Esophagus mucosa (tissue), 1 donor: ENCODE measurements around the gene TBC1D2. TPM values are rescaled to one million over a fixed set of nuclear protein-coding genes. Genes with fewer than 3 reads are reported as not detected.
"Not testable (repeated sequence)": the region's sequence is repeated elsewhere in the genome, so short reads cannot be mapped to it uniquely, and the experiment has no call there.

Experiments
- ATAC-seq: fragments of 200-7000 bp; cut with Tn5 transposase; one replicate; pipeline ENCODE4 v1.9.1; 2020
- total RNA-seq: library from RNA; stranded (reverse); gene quantifications from one replicate; pipeline ENCODE4 v1.2.4, GENCODE V29; 2023
- donor health status: DM: yes; HTN: yes; CAD: no.

TBC1D2 gene
- total RNA-seq, 1 donor from 2014 or later = 56.0 TPM

DNA sequence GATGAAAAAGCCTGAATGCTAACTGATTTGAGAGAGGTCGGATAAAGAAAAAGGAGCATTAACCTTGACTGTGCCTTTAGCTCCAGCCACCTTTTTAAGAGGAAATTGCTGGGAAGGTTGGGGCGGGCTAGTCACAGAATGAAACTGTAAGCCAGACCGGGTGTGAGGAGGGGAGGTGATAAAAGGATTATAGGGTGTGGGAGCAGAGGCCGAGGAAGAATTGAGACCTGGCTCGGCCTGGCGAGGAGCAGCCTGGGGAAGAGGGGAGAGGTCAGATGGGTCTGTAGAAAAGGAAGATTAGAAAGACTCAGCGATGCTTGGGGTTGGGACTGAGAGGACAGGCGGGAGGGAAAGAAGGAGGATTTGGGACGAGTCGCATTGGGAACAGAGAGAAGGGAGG is 14.2 kb upstream of the TBC1D2 start:
- not testable (repeated sequence) for ATAC-seq

DNA sequence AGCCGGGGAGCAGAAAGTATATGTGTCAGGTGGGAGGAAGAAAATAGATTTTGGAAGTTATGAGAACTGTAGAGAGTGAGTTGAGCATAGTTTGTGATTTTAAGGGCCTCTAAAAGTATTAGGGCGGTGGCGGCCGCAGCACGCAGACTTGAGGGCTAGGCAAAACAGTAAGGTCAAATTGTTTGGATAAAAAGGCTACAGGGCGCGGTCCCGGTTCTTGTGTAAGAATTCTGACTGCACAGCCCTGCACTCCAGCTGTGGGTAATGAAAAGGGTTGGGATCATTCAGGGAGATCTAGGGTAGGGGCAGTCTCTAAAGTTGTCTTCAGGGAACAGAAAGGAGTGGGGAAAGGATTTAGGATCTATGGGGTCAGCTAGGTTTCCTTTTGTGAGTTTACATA is 12.1 kb upstream of the TBC1D2 start:
- not testable (repeated sequence) for ATAC-seq

DNA sequence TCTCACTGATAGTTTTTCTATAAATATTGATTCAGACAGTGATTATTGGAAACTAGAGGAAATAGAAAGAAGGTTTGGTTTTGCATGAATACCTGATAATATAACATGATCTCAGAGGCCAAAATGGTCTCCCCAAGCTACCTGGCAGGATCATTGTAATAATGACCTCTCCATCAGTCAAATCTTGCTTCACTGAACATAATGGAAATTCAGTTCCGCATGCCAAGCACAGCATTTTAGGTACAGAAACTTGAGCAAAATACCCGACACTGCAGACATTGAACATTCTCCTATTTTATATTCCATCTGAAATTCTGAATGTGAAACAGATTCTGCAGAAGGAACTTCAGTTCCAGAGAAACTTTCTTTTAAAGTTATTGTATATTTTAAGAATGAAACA is 9.1 kb upstream of the TBC1D2 start:
- no peak for ATAC-seq

DNA sequence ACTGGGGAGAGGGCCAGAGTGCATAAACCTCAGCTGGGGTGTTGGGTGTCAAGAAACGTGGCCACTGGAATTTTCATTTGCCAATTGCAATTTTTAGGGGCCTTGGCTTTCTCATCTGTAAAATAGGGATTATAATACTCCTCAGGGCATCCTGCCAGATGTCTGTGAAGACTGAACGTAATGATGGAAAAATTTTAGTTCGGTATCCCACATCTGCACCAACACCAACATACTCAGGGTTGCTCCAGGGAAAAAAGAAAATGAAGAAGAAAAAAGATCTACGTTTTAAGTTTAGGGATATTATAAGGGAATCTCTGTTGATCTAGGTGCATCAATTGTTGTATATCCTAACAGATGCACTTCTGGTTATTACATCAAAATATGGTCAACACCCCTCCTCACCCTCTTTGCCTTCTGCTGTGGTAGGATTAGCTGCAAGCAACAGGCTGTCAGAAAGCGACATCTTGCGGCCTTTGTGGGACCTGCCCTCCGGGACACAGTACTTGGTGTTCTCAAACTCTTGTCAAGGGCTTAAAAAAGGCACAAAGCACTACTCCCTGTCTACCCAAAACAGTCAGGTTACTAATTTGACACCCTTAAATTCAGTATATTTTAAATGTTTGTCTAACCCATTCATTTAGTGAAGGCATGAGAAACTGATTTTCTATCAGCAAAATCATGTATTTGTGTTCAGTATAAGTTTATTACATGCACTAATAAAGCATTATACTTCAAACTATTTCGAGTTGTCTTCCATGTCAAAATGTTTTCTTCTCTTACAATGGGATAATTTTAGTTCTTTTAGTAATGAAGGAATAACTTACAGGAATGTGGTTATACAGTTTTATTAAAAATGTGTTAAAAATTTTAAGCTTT is 8.3 kb upstream of the TBC1D2 start:
- ATAC-seq = peak; percentile 88

DNA sequence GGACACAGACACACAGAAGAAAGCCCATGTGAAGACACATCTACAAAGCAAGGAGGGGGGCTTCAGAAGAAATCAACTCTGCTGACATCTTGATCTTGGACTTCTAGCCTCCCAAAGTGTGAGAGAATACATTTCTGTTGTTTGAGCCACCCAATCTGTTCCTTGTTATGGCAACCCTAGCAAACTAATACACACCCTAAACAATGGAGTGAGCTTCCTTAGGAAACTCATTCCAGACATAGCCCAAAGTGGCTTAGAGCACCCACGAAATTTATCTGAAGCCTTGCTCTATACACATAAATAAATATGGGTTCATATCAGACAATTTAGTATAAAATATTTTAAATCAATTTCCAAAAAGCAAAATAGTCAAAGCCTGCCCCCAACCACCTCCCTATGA is 7.6 kb upstream of the TBC1D2 start:
- no peak for ATAC-seq

DNA sequence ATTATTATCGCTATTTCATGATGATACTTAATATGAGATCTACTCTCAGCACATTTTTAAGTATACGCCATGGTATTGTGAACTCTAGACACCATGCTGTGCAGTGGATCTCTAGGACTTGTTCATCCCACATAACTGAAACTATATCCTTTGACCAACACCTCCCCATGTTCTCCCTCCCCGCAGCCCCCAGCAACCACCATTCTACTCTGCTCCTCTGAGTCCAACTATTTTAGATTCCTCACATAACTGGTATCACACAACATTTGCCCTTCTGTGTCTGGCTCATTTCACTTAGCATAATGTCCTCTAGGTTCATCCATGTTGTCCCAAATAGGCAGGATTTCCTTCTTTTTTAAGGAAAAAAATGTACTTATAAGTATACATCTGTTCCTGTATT is 6.6 kb upstream of the TBC1D2 start:
- no peak for ATAC-seq

DNA sequence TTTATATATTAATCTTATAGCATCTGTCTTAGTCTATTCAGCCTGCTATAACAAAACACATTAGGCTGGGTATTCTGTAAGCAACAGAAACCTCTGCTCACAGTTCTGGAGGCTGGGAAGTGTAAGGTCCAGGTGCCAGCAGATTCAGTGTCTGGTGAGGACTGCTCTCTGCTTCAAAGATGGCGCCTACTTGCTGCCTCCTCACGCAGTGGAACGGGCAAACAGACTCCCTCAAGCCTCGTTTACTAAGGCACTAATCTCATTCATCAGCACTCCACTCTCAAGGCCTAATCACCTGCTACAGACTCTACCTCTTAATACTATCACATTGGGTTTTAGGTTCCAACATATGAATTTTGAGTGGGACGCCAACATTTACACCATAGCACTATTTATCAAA is 5.2 kb upstream of the TBC1D2 start:
- ATAC-seq = no peak

DNA sequence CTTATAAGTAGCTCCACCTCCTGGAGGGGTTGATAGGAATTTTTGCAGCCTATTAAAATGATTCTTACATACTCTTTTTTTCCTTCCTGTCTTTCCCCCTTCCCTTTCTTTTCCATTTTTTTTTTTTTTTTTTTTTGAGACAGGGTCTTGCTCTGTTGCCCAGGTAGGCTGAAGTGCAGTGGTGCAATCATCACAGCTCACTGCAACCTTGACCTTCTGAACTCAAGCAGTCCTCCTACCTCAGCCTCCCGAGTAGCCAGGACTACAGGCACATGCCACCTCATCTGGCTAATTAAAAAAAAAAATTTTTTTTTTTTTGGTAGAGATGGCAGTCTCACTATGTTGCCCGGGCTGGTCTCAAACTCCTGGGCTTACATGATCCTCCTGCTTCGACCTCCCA is 4.3 kb upstream of the TBC1D2 start:
- no peak for ATAC-seq

DNA sequence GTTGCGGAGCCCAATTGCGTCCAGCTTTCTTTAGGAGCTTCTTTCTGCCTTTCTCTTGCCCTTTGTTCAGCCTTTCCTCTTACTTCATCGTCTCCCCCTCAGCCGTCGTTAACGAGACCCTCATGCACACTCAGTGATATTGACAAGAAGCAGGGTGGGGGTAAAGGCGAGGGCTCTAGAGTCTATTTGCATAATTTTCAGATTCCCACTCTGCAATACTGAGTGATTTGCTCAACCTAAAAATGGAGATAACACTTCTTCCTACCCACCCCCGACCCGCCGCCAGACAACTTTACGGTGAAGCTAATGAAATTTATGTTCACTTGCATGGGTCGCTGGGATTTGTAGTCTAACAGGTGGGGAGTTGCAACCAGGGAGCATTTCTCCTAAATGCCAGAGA is 1.3 kb upstream of the TBC1D2 start:
- ATAC-seq = no peak

DNA sequence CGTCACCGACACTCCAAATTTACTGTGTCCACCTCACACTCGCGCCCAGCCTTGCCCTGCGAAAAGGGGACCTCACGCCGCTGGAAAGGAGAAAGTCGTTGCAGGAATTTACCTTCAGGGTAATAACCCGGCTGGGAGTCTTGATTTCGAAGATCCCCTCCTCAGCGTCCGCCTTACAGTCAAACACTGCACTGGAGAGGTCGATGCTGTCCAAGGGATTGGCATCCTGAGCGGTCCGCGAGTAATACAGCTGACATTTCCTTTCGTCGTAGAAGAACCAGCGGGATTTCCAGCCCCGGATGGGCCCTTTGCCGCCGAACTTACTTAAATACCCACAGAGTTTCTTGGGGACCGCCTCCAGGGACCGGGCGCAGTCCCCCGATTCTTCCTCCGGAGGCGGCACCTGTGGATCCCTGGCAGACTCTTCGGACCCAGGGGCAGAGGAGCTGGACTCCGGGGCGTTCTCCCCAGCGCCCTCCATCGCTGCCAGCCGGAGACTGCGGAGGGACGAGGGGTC is 330 bp downstream of the TBC1D2 start:
- no peak for ATAC-seq

- no peak for ATAC-seq
These were observed 1.0 kb downstream of the TBC1D2 start for GRCh38 chr9:98254228-98255060.

GRCh38 chr9:98253565-98253964 is 1.9 kb downstream of the TBC1D2 start:
- peak; percentile 20 for ATAC-seq

GRCh38 chr9:98251551-98251950 is 3.9 kb downstream of the TBC1D2 start:
- peak; percentile 53 for ATAC-seq

DNA sequence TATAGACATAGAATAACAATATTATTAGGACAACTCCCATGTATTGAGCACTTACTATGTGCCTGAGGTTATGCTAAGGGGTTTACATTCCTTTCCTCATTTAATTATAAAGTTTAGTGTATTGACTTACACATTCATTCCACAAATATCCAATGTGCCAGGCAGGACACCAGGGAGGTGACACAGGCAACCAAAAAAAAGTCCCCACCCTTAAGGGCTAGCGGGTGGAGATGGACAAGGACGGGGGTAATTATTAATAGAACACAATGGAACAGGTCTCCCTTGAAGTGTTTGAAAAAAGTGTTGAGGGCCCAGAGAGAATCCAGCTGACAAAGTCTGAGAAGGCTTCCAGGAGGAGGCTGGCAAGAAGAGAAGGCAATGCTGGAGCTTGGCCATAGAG is 5.7 kb downstream of the TBC1D2 start:
- ATAC-seq = no peak

DNA sequence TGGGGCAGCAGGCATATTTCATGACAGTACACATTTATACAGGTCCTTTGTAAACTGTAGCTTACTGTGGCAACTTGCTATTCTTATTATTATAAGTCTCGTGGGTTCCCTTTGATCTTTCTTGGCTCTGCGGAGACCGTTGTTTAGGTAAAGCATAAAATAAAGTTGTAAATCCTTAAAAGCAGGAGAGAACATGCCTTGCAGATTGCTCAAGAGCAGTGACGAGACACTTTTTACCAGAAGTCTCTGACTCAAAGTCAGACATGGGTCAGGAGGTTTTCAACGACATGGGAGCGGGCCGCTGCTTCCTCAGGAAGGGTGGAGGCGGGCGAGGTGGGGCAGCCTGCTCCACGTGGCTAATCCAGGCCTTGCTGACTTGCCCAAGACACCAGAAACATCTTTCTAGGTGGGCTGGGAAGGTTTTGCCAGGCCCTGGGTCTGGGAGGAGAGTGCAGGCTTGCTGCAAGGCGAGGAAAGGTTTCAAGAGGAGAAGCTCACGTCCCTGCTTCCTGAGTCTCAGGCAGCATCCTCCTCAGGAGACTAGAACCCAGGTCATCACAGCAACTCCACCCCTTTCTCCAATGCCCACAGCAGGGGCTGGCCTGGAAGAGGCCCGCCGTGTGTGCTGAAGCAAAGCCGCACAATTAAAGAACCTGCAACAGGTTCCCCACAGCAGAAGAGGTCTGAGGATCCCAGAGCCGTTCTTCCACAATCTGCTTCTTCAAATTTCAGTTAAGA is 6.5 kb downstream of the TBC1D2 start:
- peak; percentile 85 for ATAC-seq

GRCh38 chr9:98247831-98248657 is 7.4 kb downstream of the TBC1D2 start:
- no peak for ATAC-seq

DNA sequence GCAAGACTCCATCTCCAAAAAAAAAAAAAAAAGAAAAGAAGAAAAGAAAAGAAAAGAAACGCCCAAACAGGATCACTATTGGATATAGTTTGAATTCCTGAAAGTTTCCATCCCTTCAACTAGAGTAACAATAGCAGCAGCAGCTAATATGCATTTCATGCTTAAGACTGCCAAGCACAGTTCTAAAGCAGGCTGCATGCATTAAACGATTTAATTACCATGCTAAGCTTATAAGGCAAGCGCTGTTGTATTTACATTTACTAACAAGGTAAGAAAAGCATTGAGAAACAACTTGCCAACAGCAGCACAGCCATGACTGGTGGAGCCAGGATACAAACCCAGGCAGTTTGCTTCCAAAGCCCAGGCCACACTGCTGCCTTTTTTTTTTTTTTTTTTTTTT is 13.0 kb downstream of the TBC1D2 start:
- no peak for ATAC-seq

- no peak for ATAC-seq
These were observed 13.8 kb downstream of the TBC1D2 start for GRCh38 chr9:98241357-98242300.

DNA sequence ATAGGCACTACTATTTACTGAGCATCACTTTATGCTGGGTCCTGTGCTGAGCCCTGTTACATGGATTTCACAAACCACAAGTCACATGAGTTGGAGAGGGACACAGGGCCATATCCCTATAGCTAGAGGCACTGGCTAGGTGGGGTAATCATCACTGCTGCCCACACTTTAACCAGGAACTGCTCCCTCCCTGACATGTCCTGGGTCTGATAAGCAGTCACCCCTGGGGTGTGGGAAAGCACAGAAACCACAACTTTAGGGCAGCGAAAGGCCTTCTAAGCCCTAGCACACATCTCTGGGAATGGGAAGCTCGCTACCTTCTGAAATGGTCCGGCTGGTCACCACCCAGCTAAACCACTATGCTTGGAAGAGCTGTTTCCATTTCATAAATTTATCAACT is 15.0 kb downstream of the TBC1D2 start:
- ATAC-seq = no peak

GRCh38 chr9:98236901-98237487 is 18.5 kb downstream of the TBC1D2 start:
- no peak for ATAC-seq
